Measurements from ENCODE around the gene ST6GALNAC6. TPM values are rescaled to one million over a fixed set of nuclear protein-coding genes. Genes with fewer than 3 reads are reported as not detected.
"Not testable (repeated sequence)": the region's sequence is repeated elsewhere in the genome, so short reads cannot be mapped to it uniquely, and the experiment has no call there.

ST6GALNAC6 gene
- total RNA-seq, 2 experiments from 2014 or later: 36.9 to 38.8 TPM

- Mint-ChIP-seq H3K27me3 (no peaks in the 10 kb centered on the region), H3K27ac (no peak overlapping the region), H3K9me3 (no peaks in the 10 kb centered on the region), H3K36me3 (ENCODE audit: low read depth) (no peaks in the 10 kb centered on the region), H3K4me1 (ENCODE audit: low read depth) (peaks cover 1% of the 10 kb centered on the region), H3K4me3 (no peak overlapping the region)
- TF ChIP-seq, protein P1, sequence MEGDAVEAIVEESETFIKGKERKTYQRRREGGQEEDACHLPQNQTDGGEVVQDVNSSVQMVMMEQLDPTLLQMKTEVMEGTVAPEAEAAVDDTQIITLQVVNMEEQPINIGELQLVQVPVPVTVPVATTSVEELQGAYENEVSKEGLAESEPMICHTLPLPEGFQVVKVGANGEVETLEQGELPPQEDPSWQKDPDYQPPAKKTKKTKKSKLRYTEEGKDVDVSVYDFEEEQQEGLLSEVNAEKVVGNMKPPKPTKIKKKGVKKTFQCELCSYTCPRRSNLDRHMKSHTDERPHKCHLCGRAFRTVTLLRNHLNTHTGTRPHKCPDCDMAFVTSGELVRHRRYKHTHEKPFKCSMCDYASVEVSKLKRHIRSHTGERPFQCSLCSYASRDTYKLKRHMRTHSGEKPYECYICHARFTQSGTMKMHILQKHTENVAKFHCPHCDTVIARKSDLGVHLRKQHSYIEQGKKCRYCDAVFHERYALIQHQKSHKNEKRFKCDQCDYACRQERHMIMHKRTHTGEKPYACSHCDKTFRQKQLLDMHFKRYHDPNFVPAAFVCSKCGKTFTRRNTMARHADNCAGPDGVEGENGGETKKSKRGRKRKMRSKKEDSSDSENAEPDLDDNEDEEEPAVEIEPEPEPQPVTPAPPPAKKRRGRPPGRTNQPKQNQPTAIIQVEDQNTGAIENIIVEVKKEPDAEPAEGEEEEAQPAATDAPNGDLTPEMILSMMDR (IDR thresholded peaks at IDR 0.05): no peak
- ChIA-PET POLR2A (interaction anchor here (0.6 to 1.4 kb wide), 3 partner anchors 127 to 219 kb away, joined by 3 to 4 read pairs (median 3); no protein-coding TSS in a partner anchor), CTCF (interaction anchor here (1.3 to 9.2 kb wide), 24 partner anchors 9 to 284 kb away, joined by 3 to 107 read pairs (median 13); partner anchors contain the start of genes CDK9, ENG, FPGS and PTRH1)
- no peak for DNase-seq
- intact Hi-C loops (cut with micrococcal nuclease): no loop called here
- no peak for ATAC-seq
These were observed 28.5 kb downstream of the ST6GALNAC6 start for GRCh38 chr9:127870887-127871286.

DNA sequence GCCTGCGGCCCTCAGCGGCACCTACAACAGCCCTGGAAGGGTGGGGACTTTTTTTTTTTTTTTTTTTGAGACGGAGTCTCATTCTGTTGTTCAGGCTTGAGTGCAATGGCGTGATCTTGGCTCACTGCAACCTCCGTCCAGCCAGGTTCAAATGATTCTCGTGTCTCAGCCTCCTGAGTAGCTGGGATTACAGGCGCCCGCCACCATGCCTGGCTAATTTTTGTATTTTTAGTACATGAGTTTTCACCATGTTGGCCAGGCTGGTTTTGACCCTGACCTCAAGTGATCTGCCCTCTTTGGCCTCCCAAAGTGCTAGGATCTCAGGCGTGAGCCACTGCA is 29.3 kb downstream of the ST6GALNAC6 start:
- intact Hi-C loops (cut with micrococcal nuclease); H3K4me3 Mint-ChIP-seq: not testable (repeated sequence)
- POLR2A ChIA-PET: interaction anchor here (0.7 to 2.0 kb wide), 11 partner anchors 8 to 247 kb away, joined by 3 to 8 read pairs (median 3); partner anchors contain the start of genes ENG and ST6GALNAC6

GRCh38 chr9:127869310-127870152 is 29.9 kb downstream of the ST6GALNAC6 start:
- Mint-ChIP-seq H3K27me3 (no peaks in the 10 kb centered on the region), H3K36me3 (ENCODE audit: low read depth) (no peaks in the 10 kb centered on the region), H3K4me3 (no peak overlapping the region), H3K27ac (no peak overlapping the region), H3K4me1 (ENCODE audit: low read depth) (peaks cover 14% of the 10 kb centered on the region), H3K9me3 (no peaks in the 10 kb centered on the region)
- TF ChIP-seq, protein P1 (IDR thresholded peaks at IDR 0.05): peak; percentile 96
- DNase-seq (peak; percentile 87), ATAC-seq (peak; percentile 87)
- CTCF ChIA-PET: interaction anchor here (0.6 to 9.2 kb wide), 69 partner anchors 8 to 568 kb away, joined by 3 to 107 read pairs (median 5); partner anchors contain the start of genes CDK9, ENG, FPGS and PTRH1
- intact Hi-C loops (cut with micrococcal nuclease): loop anchor here (5.0 kb wide), 2 partner anchors 67 to 132 kb away; partner anchors contain the start of genes FPGS and TOR2A
- POLR2A ChIA-PET: interaction anchor here (0.7 to 2.0 kb wide), 13 partner anchors 9 to 248 kb away, joined by 3 to 8 read pairs (median 3); partner anchors contain the start of genes ENG and ST6GALNAC6

More for the DNA sequence above, 29.3 kb downstream of the ST6GALNAC6 start:
- DNase-seq; H3K27ac Mint-ChIP-seq; H3K36me3 Mint-ChIP-seq (ENCODE audit: low read depth); H3K4me1 Mint-ChIP-seq (ENCODE audit: low read depth); ATAC-seq; H3K9me3 Mint-ChIP-seq; H3K27me3 Mint-ChIP-seq: not testable (repeated sequence)
- CTCF ChIA-PET: interaction anchor here (0.6 to 9.2 kb wide), 60 partner anchors 8 to 569 kb away, joined by 3 to 107 read pairs (median 5); partner anchors contain the start of genes CDK9, ENG, FPGS and PTRH1
- TF ChIP-seq, protein P1 (IDR thresholded peaks at IDR 0.05): peak; percentile 55

- Mint-ChIP-seq H3K4me1 (ENCODE audit: low read depth) (peaks cover 14% of the 10 kb centered on the region), H3K36me3 (ENCODE audit: low read depth) (no peaks in the 10 kb centered on the region), H3K9me3 (no peaks in the 10 kb centered on the region), H3K27me3 (no peaks in the 10 kb centered on the region), H3K4me3 (no peak overlapping the region), H3K27ac (no peak overlapping the region)
- CTCF ChIA-PET: interaction anchor here (1.2 to 9.2 kb wide), 15 partner anchors 12 to 348 kb away, joined by 3 to 107 read pairs (median 12); partner anchors contain the start of genes ENG and TOR2A
- ATAC-seq (no peak), DNase-seq (no peak)
- TF ChIP-seq, protein P1 (IDR thresholded peaks at IDR 0.05): no peak
- intact Hi-C loops (cut with micrococcal nuclease): loop anchor here (5.0 kb wide), 2 partner anchors 66 to 131 kb away; partner anchors contain the start of genes FPGS and TOR2A
- POLR2A ChIA-PET: interaction anchor here (1.3 to 2.0 kb wide), 4 partner anchors 10 to 134 kb away, joined by 3 to 8 read pairs (median 6); partner anchors contain the start of gene ENG
These were observed 31.0 kb downstream of the ST6GALNAC6 start for GRCh38 chr9:127868278-127868902.
